ENCODE data around the gene KRT4.

Gene KRT4

DNA sequence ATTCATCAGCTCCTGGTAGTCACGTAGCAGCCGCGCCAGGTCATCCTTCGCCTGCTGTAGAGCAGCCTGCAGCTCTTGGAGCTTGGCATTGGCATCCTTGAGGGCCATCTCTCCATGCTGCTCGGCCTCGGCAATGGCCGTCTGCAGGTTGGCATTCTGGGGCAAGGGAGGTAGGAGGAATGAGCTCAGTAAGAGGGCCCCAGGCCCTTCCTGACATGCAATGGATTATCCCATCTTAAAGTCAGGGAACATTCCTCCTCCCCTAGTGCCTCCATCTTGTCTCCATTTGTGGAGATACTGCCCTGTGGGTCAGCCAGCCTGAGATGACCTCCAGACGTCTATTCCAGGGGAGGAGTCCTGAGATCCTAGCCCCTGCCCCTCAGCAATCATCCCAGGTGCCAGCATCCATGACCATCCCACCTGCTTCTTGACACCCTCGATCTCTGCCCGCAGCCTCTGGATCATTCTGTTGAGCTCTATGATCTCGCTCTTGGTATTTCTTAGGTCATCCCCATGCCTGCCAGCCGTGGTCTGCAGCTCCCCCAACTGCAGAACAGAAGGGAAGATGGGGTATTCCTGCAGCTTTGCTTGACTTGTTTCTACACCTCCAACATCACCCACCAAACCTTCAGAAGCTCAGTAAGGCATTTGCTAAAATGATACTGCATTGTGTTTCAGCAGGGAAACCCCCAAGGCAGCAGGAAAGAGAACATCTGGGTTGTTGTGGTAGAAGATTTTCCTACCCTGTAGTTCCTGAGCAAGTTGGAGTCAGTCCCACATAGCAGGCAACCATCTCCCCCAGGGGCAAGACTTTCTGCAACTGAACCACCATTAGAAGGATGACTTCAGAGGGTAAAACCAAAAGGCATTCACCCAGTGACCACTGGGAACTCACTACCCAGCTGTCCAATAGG is 22.4 kb downstream of the KRT4 start:
- DNase-seq = no peak

DNA sequence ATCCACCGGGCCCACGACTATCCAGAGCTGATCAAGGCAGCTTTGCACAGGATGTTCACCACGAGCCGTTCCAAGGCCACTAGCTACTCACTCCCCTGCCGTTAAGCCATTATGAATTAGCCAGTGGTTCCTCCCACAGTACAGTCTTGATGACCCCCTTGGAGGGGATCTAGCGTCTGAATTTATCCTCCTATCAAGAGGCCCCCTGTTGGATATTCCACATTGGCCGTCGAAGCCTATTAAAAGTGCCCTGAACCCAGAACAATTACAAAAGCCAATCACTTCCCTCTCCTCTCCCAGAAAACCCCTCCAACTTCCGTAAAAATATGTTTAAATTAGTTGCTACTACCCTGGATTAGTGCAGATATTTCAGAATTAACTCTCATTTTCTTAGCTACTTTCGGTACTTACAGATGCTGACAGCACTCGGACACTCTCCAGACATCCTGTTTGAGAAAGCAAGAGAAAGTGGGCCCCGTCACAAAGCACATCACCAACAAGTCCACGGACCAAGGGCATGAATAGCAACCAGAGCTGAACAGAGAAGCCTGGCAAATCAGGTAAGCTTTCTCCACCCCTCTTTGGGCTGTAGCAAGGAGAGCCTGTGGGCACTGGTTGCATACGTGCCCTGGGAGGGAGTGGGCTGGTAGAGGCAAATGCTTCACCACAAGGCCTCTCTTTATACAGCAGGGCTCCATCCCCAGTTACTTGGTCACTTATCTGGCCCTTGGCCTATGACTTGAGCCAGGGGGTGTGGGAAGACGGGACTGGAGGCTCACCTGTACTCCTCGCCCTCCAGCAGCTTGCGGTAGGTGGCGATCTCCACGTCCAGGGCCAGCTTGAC is 23.3 kb downstream of the KRT4 start:
- no peak for DNase-seq

- DNase-seq = no peak
Observed at GRCh38 chr12:52789637-52790426, 24.1 kb downstream of the KRT4 start.

DNA sequence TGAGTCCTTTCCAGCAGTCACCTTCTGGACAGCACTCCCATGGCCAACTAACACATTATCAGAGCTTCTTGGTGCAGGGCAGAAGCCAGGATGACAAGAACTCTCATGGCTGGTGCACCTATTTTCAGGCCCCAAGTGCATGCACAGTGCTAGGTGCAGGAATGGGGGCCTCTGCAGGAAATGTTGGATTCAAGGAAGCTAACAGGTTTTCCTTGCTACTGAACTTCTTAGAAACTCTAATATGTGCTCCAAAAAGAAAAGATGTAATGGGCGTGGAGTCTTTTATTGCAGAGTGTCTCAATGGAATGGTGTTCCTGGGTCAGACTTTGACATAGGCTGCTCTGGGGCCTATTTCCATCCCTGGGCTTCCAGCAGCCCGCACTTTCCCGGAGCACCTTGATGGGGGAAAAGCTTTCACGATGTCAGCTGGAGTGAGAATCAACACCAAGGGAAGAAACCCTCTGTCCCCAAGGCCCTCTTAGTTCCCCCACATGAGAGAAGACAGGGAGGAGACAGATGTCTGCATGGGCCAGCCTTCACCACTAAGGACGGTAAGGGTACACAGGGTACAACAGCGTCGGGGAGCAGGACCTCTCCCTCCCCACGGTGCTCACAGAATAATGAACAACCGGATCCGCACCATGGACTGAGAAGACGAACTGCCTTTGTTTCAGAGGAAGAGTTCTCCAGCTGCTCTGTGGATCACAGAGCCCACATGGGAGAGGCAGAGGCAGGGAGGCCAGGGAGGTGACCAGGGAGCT is 24.9 kb downstream of the KRT4 start:
- DNase-seq = no peak

DNA sequence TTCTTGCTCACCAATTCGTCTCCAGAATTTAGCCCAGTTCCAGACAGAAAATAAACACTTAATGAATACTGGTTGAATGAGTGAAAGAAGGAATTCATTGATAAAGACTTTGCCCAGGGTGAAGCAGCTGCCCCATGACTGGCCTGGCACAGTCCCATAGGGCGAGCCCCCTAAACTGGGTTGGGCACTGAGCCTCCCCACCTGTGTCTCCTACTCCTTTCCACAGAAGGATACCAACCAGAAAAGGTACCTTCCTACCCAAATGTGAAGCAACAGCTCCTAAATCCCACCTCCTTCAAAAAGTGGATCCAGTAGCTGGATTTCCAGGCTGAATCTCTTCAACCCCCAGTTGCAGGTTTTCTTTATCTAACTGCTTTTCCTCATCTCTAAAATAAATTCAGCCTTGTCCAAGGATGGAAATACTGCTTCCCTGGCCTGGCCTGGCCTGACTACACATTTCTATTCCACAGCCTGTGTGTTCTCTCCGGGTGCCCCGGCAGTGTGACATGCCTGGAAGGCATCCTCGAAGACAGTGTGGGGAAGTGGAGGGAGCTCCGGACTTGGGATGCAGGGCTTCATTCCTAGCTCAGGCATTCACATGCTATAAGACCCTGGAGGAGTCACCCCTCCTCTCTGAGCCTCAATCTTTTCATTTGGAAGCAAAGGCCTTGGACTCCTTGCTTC is 25.6 kb downstream of the KRT4 start:
- DNase-seq = no peak

GRCh38 chr12:52787324-52788191 is 26.4 kb downstream of the KRT4 start:
- no peak for DNase-seq

- no peak for DNase-seq
Observed at GRCh38 chr12:52784909-52785308, 29.0 kb downstream of the KRT4 start.

GRCh38 chr12:52783563-52784316 is 30.2 kb downstream of the KRT4 start:
- no peak for DNase-seq

- DNase-seq = no peak
Observed at GRCh38 chr12:52782502-52782901, 31.4 kb downstream of the KRT4 start.

- DNase-seq = no peak
Observed at GRCh38 chr12:52781399-52782082, 32.4 kb downstream of the KRT4 start.

DNA sequence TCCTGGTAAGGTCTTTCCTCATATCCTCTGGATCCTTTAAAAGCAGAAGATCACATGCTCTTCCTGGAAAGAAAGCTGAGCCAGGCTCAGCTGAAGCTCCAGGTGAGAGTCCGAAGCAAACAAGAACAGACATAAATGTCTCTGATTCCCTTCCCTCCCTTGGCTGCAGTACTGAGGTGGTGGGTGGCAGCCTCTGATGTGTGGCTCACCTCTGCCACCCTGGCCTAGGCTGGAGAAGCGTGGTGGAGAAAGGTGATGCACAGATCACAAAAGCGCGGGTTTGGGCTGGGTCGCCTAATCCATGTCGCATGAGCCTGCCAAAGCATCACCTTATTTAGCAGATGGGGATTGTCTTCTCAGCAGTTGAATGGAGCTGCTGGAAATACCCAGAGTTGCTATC is 34.0 kb downstream of the KRT4 start:
- no peak for DNase-seq

DNA sequence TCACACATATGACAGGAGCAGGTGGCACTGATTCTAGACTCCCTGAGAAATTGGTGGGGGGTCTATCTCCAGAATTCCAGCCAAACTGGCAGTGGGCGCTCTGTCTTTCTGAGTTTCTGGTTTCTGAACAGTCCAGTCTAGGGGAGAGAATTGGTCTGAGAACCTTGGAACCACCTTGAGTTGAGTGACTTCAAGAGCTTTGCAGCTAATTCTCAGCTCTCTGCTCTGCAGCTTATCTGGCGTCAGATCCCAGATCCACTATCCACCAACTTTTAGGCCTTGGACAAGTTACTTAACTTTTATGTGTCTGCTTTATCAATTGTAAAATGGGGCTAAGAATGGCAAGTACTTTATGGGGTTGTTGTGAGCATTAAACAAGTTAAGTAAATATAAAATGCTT is 35.1 kb downstream of the KRT4 start:
- no peak for DNase-seq

DNA sequence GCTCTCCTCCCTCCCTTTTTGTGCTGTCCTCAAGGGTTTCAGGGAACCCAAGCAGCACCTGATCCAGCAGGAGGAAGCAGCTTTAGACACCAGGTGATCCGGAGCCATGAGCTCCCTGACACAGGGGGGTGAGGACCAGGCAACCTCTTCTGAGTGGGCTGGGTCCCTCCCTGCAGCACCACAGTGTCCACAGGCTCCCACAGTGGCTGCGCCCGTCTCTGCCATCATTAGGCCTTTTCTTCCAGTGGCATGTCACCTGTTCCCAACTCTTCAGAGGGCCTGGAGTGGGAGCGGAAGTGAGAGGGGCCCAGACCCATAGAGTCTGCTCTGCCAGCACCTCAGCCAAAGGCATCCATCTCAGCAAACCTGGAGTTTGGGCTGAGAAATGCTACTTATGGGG is 36.4 kb downstream of the KRT4 start:
- DNase-seq = no peak

GRCh38 chr12:52776913-52777395 is 37.0 kb downstream of the KRT4 start, which contains the start of gene KRT76:
KRT76 (minus strand) TSS chr12:52777345; CDS start chr12:52777291, 54 bp downstream.
- DNase-seq = no peak

- DNase-seq = no peak
Observed at GRCh38 chr12:52776435-52776834, 37.5 kb downstream of the KRT4 start.

DNA sequence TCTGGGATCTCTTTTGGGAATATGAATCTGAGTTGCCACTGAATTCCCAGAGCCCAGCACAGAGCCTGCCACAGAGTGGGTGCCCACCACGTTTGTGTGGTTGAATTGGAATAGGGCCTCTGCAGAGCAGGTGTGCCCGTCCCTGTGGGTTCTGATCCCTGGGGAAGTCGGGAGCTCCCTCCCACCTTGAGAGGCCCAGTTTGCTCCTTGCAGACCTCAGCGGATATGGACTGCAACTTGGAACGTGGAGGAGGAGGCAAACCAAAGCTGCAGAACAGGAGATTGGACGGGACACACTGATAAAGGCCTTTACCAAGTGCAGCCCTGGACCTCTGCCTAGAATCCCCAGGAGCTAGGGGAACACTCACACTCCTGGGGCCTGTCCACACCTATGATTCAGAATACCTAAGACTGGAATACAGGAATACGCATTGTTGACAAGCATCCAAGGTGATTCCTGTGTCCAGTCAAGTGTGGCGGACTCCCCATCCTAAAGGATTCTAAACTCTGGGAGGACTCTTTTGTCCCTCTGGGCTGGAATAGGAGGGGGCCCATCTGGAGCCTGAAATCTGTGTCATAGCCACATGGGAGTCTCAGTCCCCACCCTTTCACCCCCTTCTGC is 39.2 kb downstream of the KRT4 start:
- DNase-seq = no peak

GRCh38 chr12:52772772-52773171 is 41.1 kb downstream of the KRT4 start:
- no peak for DNase-seq

DNA sequence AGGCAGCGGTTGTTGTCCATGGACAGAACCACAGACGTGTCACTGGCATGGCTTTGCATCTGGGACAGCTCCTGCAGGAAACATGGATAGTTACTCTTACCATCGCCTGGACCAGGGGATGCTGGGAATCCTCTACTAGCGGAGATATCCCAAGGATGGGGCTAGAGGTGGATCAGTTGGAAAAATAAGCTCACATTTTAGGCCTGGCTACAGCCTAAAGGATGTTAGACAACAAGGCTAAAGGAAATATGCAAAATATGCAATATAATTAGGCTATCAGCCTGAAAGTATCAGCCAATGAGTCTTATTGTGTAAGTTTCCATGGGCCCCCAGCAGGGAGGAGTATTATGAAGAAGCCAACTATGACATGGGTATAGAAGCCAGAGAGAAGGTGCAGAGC is 41.7 kb downstream of the KRT4 start:
- DNase-seq = no peak
